WTC11 (cell line): ENCODE measurements around the gene SLBP. TPM values are rescaled to one million over a fixed set of nuclear protein-coding genes. Genes with fewer than 3 reads are reported as not detected.

Source experiments
- ATAC-seq: fragments of 200-7000 bp; cut with Tn5 transposase; 2 replicates; pipeline ENCODE4 v1.10.0; 2021; ENCODE audit warnings: mild to moderate bottlenecking, moderate library complexity
- CTCF ChIA-PET: fragments of 300-600 bp; sonication (Branson Sonifier 250); formaldehyde crosslinking; loops from one replicate; lab custom pipeline; 2021; ENCODE audit warnings: antibody characterized with exemption; lab: Charles Lee
- POLR2A ChIA-PET: fragments of 350-600 bp; sonication (Branson Sonifier 250); formaldehyde crosslinking; loops from one replicate; lab custom pipeline; 2021; ENCODE audit warnings: antibody characterized with exemption; lab: Charles Lee
- DNase-seq: peaks from one replicate; pipeline ENCODE4 v3.0.0; 2021; ENCODE audit warnings: low spot score
- H3K27ac Mint-ChIP-seq: 2 replicates; pipeline ENCODE4 v1.8.0; 2021; ENCODE audit warnings: mixed read lengths
- H3K27me3 Mint-ChIP-seq: 2 replicates; pipeline ENCODE4 v1.8.0; 2021; ENCODE audit warnings: low read depth, mild to moderate bottlenecking, moderate library complexity, mixed read lengths
- H3K36me3 Mint-ChIP-seq: 2 replicates; pipeline ENCODE4 v1.8.0; 2021; ENCODE audit warnings: mixed read lengths
- H3K4me1 Mint-ChIP-seq: 2 replicates; pipeline ENCODE4 v1.8.0; 2022; ENCODE audit warnings: mixed read lengths
- H3K4me3 Mint-ChIP-seq: 2 replicates; pipeline ENCODE4 v1.8.0; 2021; ENCODE audit warnings: mild to moderate bottlenecking, moderate library complexity, mixed read lengths
- H3K9me3 Mint-ChIP-seq: 2 replicates; pipeline ENCODE4 v1.8.0; 2021; ENCODE audit warnings: mixed read lengths
- AR ChIP-seq: fragments of 250-450 bp; sonication (Bioruptor Pico); IDR thresholded peaks from 2 replicates; pipeline ENCODE4 v1.9.0; 2021; ENCODE audit warnings: mild to moderate bottlenecking
- CBFB ChIP-seq: sonication (generic); formaldehyde crosslinking; IDR thresholded peaks from 2 replicates; pipeline ENCODE4 v1.8.1; 2022; ENCODE audit warnings: mild to moderate bottlenecking, low read depth, missing genetic modification reagents
- CDX4 ChIP-seq: fragments of 250-450 bp; sonication (Bioruptor Pico); IDR thresholded peaks from 2 replicates; pipeline ENCODE4 v1.9.0; 2021; ENCODE audit warnings: moderate library complexity, mild to moderate bottlenecking, inconsistent platforms, borderline replicate concordance
- ELF4 ChIP-seq: sonication (generic); formaldehyde crosslinking; IDR thresholded peaks from 2 replicates; pipeline ENCODE4 v1.8.1; 2022; ENCODE audit warnings: low read depth, mild to moderate bottlenecking, moderate library complexity, missing genetic modification reagents
- ERG ChIP-seq: fragments of 250-450 bp; sonication (Bioruptor Pico); IDR thresholded peaks from 2 replicates; pipeline ENCODE4 v1.8.0; 2021; ENCODE audit warnings: mild to moderate bottlenecking
- FOXP4 ChIP-seq: sonication (generic); formaldehyde crosslinking; IDR thresholded peaks from 2 replicates; pipeline ENCODE4 v1.8.0; 2022; ENCODE audit warnings: mild to moderate bottlenecking, missing genetic modification reagents
- GRHL2 ChIP-seq: fragments of 250-450 bp; sonication (Bioruptor Pico); IDR thresholded peaks from 2 replicates; pipeline ENCODE4 v1.8.0; 2022; ENCODE audit warnings: mild to moderate bottlenecking, moderate library complexity; ENCODE audit not compliant: insufficient replicate concordance, severe bottlenecking
- IRF2 ChIP-seq: sonication (generic); formaldehyde crosslinking; IDR thresholded peaks from 2 replicates; pipeline ENCODE4 v1.8.0; 2022; ENCODE audit warnings: low read depth, missing genetic modification reagents, borderline replicate concordance
- JAZF1 ChIP-seq: fragments of 250-450 bp; sonication (Bioruptor Pico); IDR thresholded peaks from 2 replicates; pipeline ENCODE4 v1.9.0; 2021; ENCODE audit warnings: moderate library complexity, mild to moderate bottlenecking, inconsistent platforms
- MAX ChIP-seq: sonication (generic); formaldehyde crosslinking; IDR thresholded peaks from 2 replicates; pipeline ENCODE4 v1.8.0; 2022; ENCODE audit warnings: mild to moderate bottlenecking, missing genetic modification reagents
- MLX ChIP-seq: sonication (generic); formaldehyde crosslinking; IDR thresholded peaks from 2 replicates; pipeline ENCODE4 v1.8.1; 2023; ENCODE audit warnings: mild to moderate bottlenecking, missing genetic modification reagents, moderate library complexity
- NFYB ChIP-seq: sonication (generic); formaldehyde crosslinking; conservative IDR thresholded peaks from 2 replicates; pipeline ENCODE4 v1.8.0; 2022; ENCODE audit warnings: low read depth, missing genetic modification reagents
- OVOL2 ChIP-seq: fragments of 250-450 bp; sonication (Bioruptor Pico); IDR thresholded peaks from 2 replicates; pipeline ENCODE4 v1.9.0; 2021; ENCODE audit warnings: mild to moderate bottlenecking, borderline replicate concordance
- PREB ChIP-seq: sonication (generic); formaldehyde crosslinking; IDR thresholded peaks from 2 replicates; pipeline ENCODE4 v1.8.1; 2022; ENCODE audit warnings: mild to moderate bottlenecking, missing genetic modification reagents, moderate library complexity, borderline replicate concordance
- RELA ChIP-seq: sonication (generic); formaldehyde crosslinking; IDR thresholded peaks from 2 replicates; pipeline ENCODE4 v1.8.1; 2022; ENCODE audit warnings: missing genetic modification reagents, mild to moderate bottlenecking, borderline replicate concordance
- RORB ChIP-seq: fragments of 250-450 bp; sonication (Bioruptor Pico); IDR thresholded peaks from 2 replicates; pipeline ENCODE4 v1.9.0; 2021; ENCODE audit warnings: mild to moderate bottlenecking
- ZNF317 ChIP-seq: sonication (generic); formaldehyde crosslinking; IDR thresholded peaks from 2 replicates; pipeline ENCODE4 v1.8.1; 2023; ENCODE audit warnings: low read depth, mild to moderate bottlenecking, moderate library complexity, missing genetic modification reagents, borderline replicate concordance
- ZNF423 ChIP-seq: fragments of 250-450 bp; sonication (Bioruptor Pico); IDR thresholded peaks from 2 replicates; pipeline ENCODE4 v2.1.2; 2022; ENCODE audit warnings: mild to moderate bottlenecking, moderate library complexity
- total RNA-seq: library from RNA; stranded (reverse); gene quantifications from 3 replicates; pipeline ENCODE4 v1.2.3, GENCODE V29; 2021

The SLBP gene
- total RNA-seq, 1 experiment from 2014 or later, result 40.2 TPM

- Mint-ChIP-seq H3K27me3 (no peaks in the 10 kb centered on the region), H3K9me3 (no peaks in the 10 kb centered on the region), H3K27ac (peak overlapping the region; percentile 78), H3K4me1 (peaks cover 28% of the 10 kb centered on the region), H3K4me3 (peak overlapping the region; percentile 96), H3K36me3 (peaks cover 57% of the 10 kb centered on the region)
- TF ChIP-seq JAZF1 (CRISPR knock-in tag), result no peak
- no peak for TF ChIP-seq CBFB
- TF ChIP-seq OVOL2, result no peak
- TF ChIP-seq ZNF317 (CRISPR knock-in tag), result no peak
- no peak for TF ChIP-seq IRF2 (CRISPR knock-in tag)
- ChIA-PET POLR2A (interaction anchor here (0.7 to 0.9 kb wide), 2 partner anchors 25 to 121 kb away, joined by 3 read pairs; no protein-coding TSS in a partner anchor), CTCF (interaction anchor here (1.0 to 1.1 kb wide), 2 partner anchors 30 to 45 kb away, joined by 4 read pairs; no protein-coding TSS in a partner anchor)
- DNase-seq (no peak), ATAC-seq (no peak)
Measured at GRCh38 chr4:1723131-1723801, 11.1 kb upstream of the SLBP start.

GRCh38 chr4:1722551-1723118 lies 10.5 kb upstream of the SLBP start:
- CTCF ChIA-PET, result interaction anchor here (1.0 to 2.2 kb wide), 2 partner anchors 26 to 29 kb away, joined by 4 to 13 read pairs; no protein-coding TSS in a partner anchor
- POLR2A ChIA-PET, result interaction anchor here (0.7 kb wide), 1 partner anchor 120 kb away, joined by 3 read pairs; no protein-coding TSS in a partner anchor
- H3K27me3 Mint-ChIP-seq, result no peaks in the 10 kb centered on the region
- H3K9me3 Mint-ChIP-seq, result no peaks in the 10 kb centered on the region
- peak overlapping the region; percentile 78 for H3K27ac Mint-ChIP-seq
- DNase-seq (no peak), ATAC-seq (no peak)
- H3K4me3 Mint-ChIP-seq, result peak overlapping the region; percentile 96
- H3K36me3 Mint-ChIP-seq, result peaks cover 54% of the 10 kb centered on the region
- peaks cover 28% of the 10 kb centered on the region for H3K4me1 Mint-ChIP-seq
- TF ChIP-seq CDX4 (CRISPR knock-in tag) (no peak), ERG (CRISPR knock-in tag) (no peak), GRHL2 (CRISPR knock-in tag) (no peak), RORB (no peak), AR (CRISPR knock-in tag) (no peak), NFYB (CRISPR knock-in tag) (no peak)

- Mint-ChIP-seq H3K4me3 (peak overlapping the region; percentile 96), H3K27ac (peak overlapping the region; percentile 76), H3K4me1 (peaks cover 28% of the 10 kb centered on the region), H3K27me3 (no peaks in the 10 kb centered on the region), H3K36me3 (peaks cover 47% of the 10 kb centered on the region), H3K9me3 (no peaks in the 10 kb centered on the region)
- TF ChIP-seq ZNF423 (CRISPR knock-in tag), result peak; percentile 67
- 0 out of 2 replicates have a peak, but pooled peaks have one; percentile 7 for TF ChIP-seq RELA (CRISPR knock-in tag)
- TF ChIP-seq MAX, result no peak; the same call in 1 of the 2 replicates
- TF ChIP-seq MLX (CRISPR knock-in tag), result 0 out of 2 replicates have a peak, but pooled peaks have one; percentile 20
- no peak for TF ChIP-seq ELF4
- TF ChIP-seq PREB (CRISPR knock-in tag), result no peak
- no peak for TF ChIP-seq OVOL2
- 0 out of 2 replicates have a peak, but pooled peaks have one; percentile 10 for TF ChIP-seq FOXP4 (CRISPR knock-in tag)
- ChIA-PET POLR2A (interaction anchor here (0.9 to 1.7 kb wide), 4 partner anchors 8 to 28 kb away, joined by 3 to 16 read pairs (median 4); partner anchors contain the start of gene SLBP), CTCF (interaction anchor here (0.9 to 4.3 kb wide), 6 partner anchors 14 to 189 kb away, joined by 3 to 30 read pairs (median 8); no protein-coding TSS in a partner anchor)
- DNase-seq, result no peak
- no peak for ATAC-seq
Measured at GRCh38 chr4:1721666-1722550, 9.8 kb upstream of the SLBP start.
